WTC11 (cell line): ENCODE results near the gene RASGRF2. TPM values are rescaled to one million over a fixed set of nuclear protein-coding genes. Genes with fewer than 3 reads are reported as not detected.
A peak's percentile ranks its signal among the peaks of the same experiment; 100 is the strongest.

Experiments
- ATAC-seq: fragments of 200-7000 bp; cut with Tn5 transposase; 2 replicates; pipeline ENCODE4 v1.10.0; 2021; ENCODE audit warnings: mild to moderate bottlenecking, moderate library complexity
- CTCF ChIA-PET: fragments of 300-600 bp; sonication (Branson Sonifier 250); formaldehyde crosslinking; loops from one replicate; lab custom pipeline; 2021; ENCODE audit warnings: antibody characterized with exemption; lab: Charles Lee
- POLR2A ChIA-PET: fragments of 350-600 bp; sonication (Branson Sonifier 250); formaldehyde crosslinking; loops from one replicate; lab custom pipeline; 2021; ENCODE audit warnings: antibody characterized with exemption; lab: Charles Lee
- DNase-seq: peaks from one replicate; pipeline ENCODE4 v3.0.0; 2021; ENCODE audit warnings: low spot score
- H3K27ac Mint-ChIP-seq: 2 replicates; pipeline ENCODE4 v1.8.0; 2021; ENCODE audit warnings: mixed read lengths
- H3K27me3 Mint-ChIP-seq: 2 replicates; pipeline ENCODE4 v1.8.0; 2021; ENCODE audit warnings: low read depth, mild to moderate bottlenecking, moderate library complexity, mixed read lengths
- H3K36me3 Mint-ChIP-seq: 2 replicates; pipeline ENCODE4 v1.8.0; 2021; ENCODE audit warnings: mixed read lengths
- H3K4me1 Mint-ChIP-seq: 2 replicates; pipeline ENCODE4 v1.8.0; 2022; ENCODE audit warnings: mixed read lengths
- H3K4me3 Mint-ChIP-seq: 2 replicates; pipeline ENCODE4 v1.8.0; 2021; ENCODE audit warnings: mild to moderate bottlenecking, moderate library complexity, mixed read lengths
- H3K9me3 Mint-ChIP-seq: 2 replicates; pipeline ENCODE4 v1.8.0; 2021; ENCODE audit warnings: mixed read lengths
- CBFB ChIP-seq: sonication (generic); formaldehyde crosslinking; IDR thresholded peaks from 2 replicates; pipeline ENCODE4 v1.8.1; 2022; ENCODE audit warnings: mild to moderate bottlenecking, low read depth, missing genetic modification reagents
- CDX4 ChIP-seq: fragments of 250-450 bp; sonication (Bioruptor Pico); IDR thresholded peaks from 2 replicates; pipeline ENCODE4 v1.9.0; 2021; ENCODE audit warnings: moderate library complexity, mild to moderate bottlenecking, inconsistent platforms, borderline replicate concordance
- CREB1 ChIP-seq: sonication (generic); formaldehyde crosslinking; IDR thresholded peaks from 2 replicates; pipeline ENCODE4 v1.8.0; 2023; ENCODE audit warnings: mild to moderate bottlenecking, missing genetic modification reagents
- FOXP1 ChIP-seq: sonication (generic); formaldehyde crosslinking; IDR thresholded peaks from 2 replicates; pipeline ENCODE4 v1.8.0; 2022; ENCODE audit warnings: missing genetic modification reagents, mild to moderate bottlenecking, moderate library complexity, borderline replicate concordance
- HMGXB4 ChIP-seq: sonication (generic); formaldehyde crosslinking; IDR thresholded peaks from 2 replicates; pipeline ENCODE4 v1.8.1; 2023; ENCODE audit warnings: mild to moderate bottlenecking, moderate library complexity, missing genetic modification reagents
- IRF2 ChIP-seq: sonication (generic); formaldehyde crosslinking; IDR thresholded peaks from 2 replicates; pipeline ENCODE4 v1.8.0; 2022; ENCODE audit warnings: low read depth, missing genetic modification reagents, borderline replicate concordance
- KAT7 ChIP-seq: sonication (generic); formaldehyde crosslinking; IDR thresholded peaks from 2 replicates; pipeline ENCODE4 v1.8.1; 2023; ENCODE audit warnings: missing genetic modification reagents, mild to moderate bottlenecking, borderline replicate concordance
- MLX ChIP-seq: sonication (generic); formaldehyde crosslinking; IDR thresholded peaks from 2 replicates; pipeline ENCODE4 v1.8.1; 2023; ENCODE audit warnings: mild to moderate bottlenecking, missing genetic modification reagents, moderate library complexity
- MYBL2 ChIP-seq: sonication (generic); formaldehyde crosslinking; IDR thresholded peaks from 2 replicates; pipeline ENCODE4 v1.8.1; 2023; ENCODE audit warnings: mild to moderate bottlenecking, moderate library complexity, missing genetic modification reagents
- NFATC4 ChIP-seq: fragments of 250-450 bp; sonication (Bioruptor Pico); IDR thresholded peaks from 2 replicates; pipeline ENCODE4 v1.9.0; 2021; ENCODE audit warnings: mild to moderate bottlenecking
- OVOL2 ChIP-seq: fragments of 250-450 bp; sonication (Bioruptor Pico); IDR thresholded peaks from 2 replicates; pipeline ENCODE4 v1.9.0; 2021; ENCODE audit warnings: mild to moderate bottlenecking, borderline replicate concordance
- PREB ChIP-seq: sonication (generic); formaldehyde crosslinking; IDR thresholded peaks from 2 replicates; pipeline ENCODE4 v1.8.1; 2022; ENCODE audit warnings: mild to moderate bottlenecking, missing genetic modification reagents, moderate library complexity, borderline replicate concordance
- RORB ChIP-seq: fragments of 250-450 bp; sonication (Bioruptor Pico); IDR thresholded peaks from 2 replicates; pipeline ENCODE4 v1.9.0; 2021; ENCODE audit warnings: mild to moderate bottlenecking
- TEAD4 ChIP-seq: sonication (generic); formaldehyde crosslinking; IDR thresholded peaks from 2 replicates; pipeline ENCODE4 v1.8.0; 2022; ENCODE audit warnings: mild to moderate bottlenecking, missing genetic modification reagents
- USF2 ChIP-seq: sonication (generic); formaldehyde crosslinking; IDR thresholded peaks from 2 replicates; pipeline ENCODE4 v1.8.1; 2023; ENCODE audit warnings: mild to moderate bottlenecking, missing genetic modification reagents, moderate library complexity
- ZBTB21 ChIP-seq: sonication (generic); formaldehyde crosslinking; IDR thresholded peaks from 2 replicates; pipeline ENCODE4 v1.8.1; 2023; ENCODE audit warnings: mild to moderate bottlenecking, missing genetic modification reagents, borderline replicate concordance
- ZBTB43 ChIP-seq: sonication (generic); formaldehyde crosslinking; IDR thresholded peaks from 2 replicates; pipeline ENCODE4 v1.8.1; 2023; ENCODE audit warnings: mild to moderate bottlenecking, missing genetic modification reagents
- ZNF232 ChIP-seq: sonication (generic); formaldehyde crosslinking; IDR thresholded peaks from 2 replicates; pipeline ENCODE4 v1.8.0; 2022; ENCODE audit warnings: mild to moderate bottlenecking, missing genetic modification reagents
- ZNF263 ChIP-seq: sonication (generic); formaldehyde crosslinking; IDR thresholded peaks from 2 replicates; pipeline ENCODE4 v1.8.1; 2022; ENCODE audit warnings: low read depth, mild to moderate bottlenecking, moderate library complexity, missing genetic modification reagents
- ZNF396 ChIP-seq: fragments of 250-450 bp; sonication (Bioruptor Pico); IDR thresholded peaks from 2 replicates; pipeline ENCODE4 v1.8.0; 2021; ENCODE audit warnings: mild to moderate bottlenecking, moderate library complexity, borderline replicate concordance
- ZNF416 ChIP-seq: fragments of 250-450 bp; sonication (Bioruptor Pico); IDR thresholded peaks from 2 replicates; pipeline ENCODE4 v1.9.0; 2021; ENCODE audit warnings: mild to moderate bottlenecking, inconsistent platforms
- ZNF671 ChIP-seq: fragments of 250-450 bp; sonication (Bioruptor Pico); IDR thresholded peaks from 2 replicates; pipeline ENCODE4 v1.8.0; 2021; ENCODE audit warnings: mild to moderate bottlenecking
- total RNA-seq: library from RNA; stranded (reverse); gene quantifications from 3 replicates; pipeline ENCODE4 v1.2.3, GENCODE V29; 2021

RASGRF2 gene
- total RNA-seq, 1 experiment from 2014 or later, result 17.6 TPM

- TF ChIP-seq OVOL2 (CRISPR knock-in tag) (no peak), NFATC4 (CRISPR knock-in tag) (no peak), MLX (CRISPR knock-in tag) (no peak), ZNF671 (CRISPR knock-in tag) (no peak), HMGXB4 (no peak)
Observed at GRCh38 chr5:80964919-80965318, 4.8 kb downstream of the RASGRF2 start (continued).

GRCh38 chr5:80967500-80968181 is 7.5 kb downstream of the RASGRF2 start:
- Mint-ChIP-seq H3K27me3 (peaks cover 5% of the 10 kb centered on the region; the same call in 1 of the 2 replicates), H3K4me1 (peaks cover 34% of the 10 kb centered on the region), H3K27ac (peak overlapping the region; percentile 70; the same call in 1 of the 2 replicates), H3K9me3 (no peaks in the 10 kb centered on the region), H3K4me3 (no peak overlapping the region), H3K36me3 (no peaks in the 10 kb centered on the region)
- CTCF ChIA-PET, result interaction anchor here (0.8 kb wide), 1 partner anchor 10 kb away, joined by 3 read pairs; no protein-coding TSS in a partner anchor
- no peak for DNase-seq
- ATAC-seq, result no peak
- TF ChIP-seq CBFB, result no peak
- no peak for TF ChIP-seq OVOL2 (CRISPR knock-in tag)
- no peak for TF ChIP-seq RORB
- no peak for TF ChIP-seq USF2 (CRISPR knock-in tag)
- TF ChIP-seq TEAD4 (CRISPR knock-in tag), result no peak
- TF ChIP-seq FOXP1, result no peak
- no peak for TF ChIP-seq ZBTB21 (CRISPR knock-in tag)
- TF ChIP-seq PREB (CRISPR knock-in tag), result no peak
- TF ChIP-seq KAT7 (CRISPR knock-in tag), result no peak
- TF ChIP-seq IRF2 (CRISPR knock-in tag), result no peak
- TF ChIP-seq, all 79 proteins: peak for 0
- POLR2A ChIA-PET, result no interaction called here

- no peak overlapping the region for H3K4me3 Mint-ChIP-seq
- ChIA-PET POLR2A (no interaction called here), CTCF (interaction anchor here (1.1 kb wide), 1 partner anchor 16 kb away, joined by 3 read pairs; no protein-coding TSS in a partner anchor)
- ATAC-seq, result no peak
- H3K9me3 Mint-ChIP-seq, result no peaks in the 10 kb centered on the region
- DNase-seq, result no peak
- peaks cover 18% of the 10 kb centered on the region for H3K4me1 Mint-ChIP-seq
- H3K27ac Mint-ChIP-seq, result no peak overlapping the region; the same call in 1 of the 2 replicates
- no peaks in the 10 kb centered on the region for H3K36me3 Mint-ChIP-seq
- no peaks in the 10 kb centered on the region for H3K27me3 Mint-ChIP-seq
- TF ChIP-seq PREB (CRISPR knock-in tag), result no peak
- no peak for TF ChIP-seq ZNF671 (CRISPR knock-in tag)
- no peak for TF ChIP-seq CREB1 (CRISPR knock-in tag)
- no peak for TF ChIP-seq ZNF232 (CRISPR knock-in tag)
- TF ChIP-seq ZNF263 (CRISPR knock-in tag), result no peak
- TF ChIP-seq CDX4 (CRISPR knock-in tag), result no peak
- no peak for TF ChIP-seq MYBL2
- no peak for TF ChIP-seq ZNF416 (CRISPR knock-in tag)
- TF ChIP-seq KAT7 (CRISPR knock-in tag), result no peak
- TF ChIP-seq ZNF396 (CRISPR knock-in tag), result no peak
- TF ChIP-seq ZBTB43 (CRISPR knock-in tag), result no peak
Observed at GRCh38 chr5:80973027-80973426, 12.9 kb downstream of the RASGRF2 start.
